Measurements from ENCODE around the gene TWF2.
A peak's percentile ranks its signal among the peaks of the same experiment; 100 is the strongest.
"Not testable (repeated sequence)": the region's sequence is repeated elsewhere in the genome, so short reads cannot be mapped to it uniquely, and the experiment has no call there.

Gene TWF2

GRCh38 chr3:52238761-52239701 is at the start of gene TWF2:
TWF2 (minus strand) TSS chr3:52239158; CDS start chr3:52239016, 142 bp downstream.
- H3K4me3 ChIP-seq (ENCODE audit: low read length) = peak within 1 kb of the TSS; percentile 87
- TF ChIP-seq CTCF (IDR thresholded peaks at IDR 0.05; ENCODE audit: low read depth, low read length) (peak; percentile 57), EZH2phosphoT487 (IDR thresholded peaks at IDR 0.05; ENCODE audit: low read depth) (no peak)
- 0 out of 2 replicates have a peak, but pooled peaks cover 4% of the 10 kb centered on the region for H3K9me3 ChIP-seq (ENCODE audit: insufficient read depth, low read length)
- H3K4me1 ChIP-seq (ENCODE audit: low read length) = peaks cover 33% of the 10 kb centered on the region
- H3K9ac ChIP-seq (ENCODE audit: low read length) = peak within 1 kb of the TSS; percentile 88
- H3K27me3 ChIP-seq (ENCODE audit: low read depth, low read length) = no peaks in the 10 kb centered on the region
- peaks cover 7% of the 10 kb centered on the region for H3K36me3 ChIP-seq (replicated peaks; ENCODE audit: low read depth, low read length)
- H3K79me2 ChIP-seq (ENCODE audit: low read length) = peaks cover 24% of the 10 kb centered on the region
- peak within 1 kb of the TSS; percentile 86 for H3K4me2 ChIP-seq (ENCODE audit: low read length)
- H2AFZ ChIP-seq (ENCODE audit: low read depth, low read length) = peak within 1 kb of the TSS; percentile 84
- H4K20me1 ChIP-seq (ENCODE audit: insufficient read depth, low read length) = no peaks in the 10 kb centered on the region
- H3K27ac ChIP-seq (ENCODE audit: low read length) = peak within 1 kb of the TSS; percentile 62

GRCh38 chr3:52288674-52289073 is 49.7 kb upstream of the TWF2 start:
- H3K79me2 ChIP-seq (ENCODE audit: low read length) = peaks cover 7% of the 10 kb centered on the region
- peak overlapping the region; percentile 3; the same call in 1 of the 2 replicates for H2AFZ ChIP-seq (ENCODE audit: low read depth, low read length)
- peak overlapping the region; percentile 94 for H3K4me2 ChIP-seq (ENCODE audit: low read length)
- no peaks in the 10 kb centered on the region for H3K27me3 ChIP-seq (ENCODE audit: low read depth, low read length)
- no peaks in the 10 kb centered on the region for H4K20me1 ChIP-seq (ENCODE audit: insufficient read depth, low read length)
- peaks cover 20% of the 10 kb centered on the region for H3K4me1 ChIP-seq (ENCODE audit: low read length)
- H3K4me3 ChIP-seq (ENCODE audit: low read length) = peak overlapping the region; percentile 79
- no peaks in the 10 kb centered on the region for H3K9me3 ChIP-seq (ENCODE audit: insufficient read depth, low read length)
- TF ChIP-seq EZH2phosphoT487 (IDR thresholded peaks at IDR 0.05; ENCODE audit: low read depth) (no peak), CTCF (IDR thresholded peaks at IDR 0.05; ENCODE audit: low read depth, low read length) (no peak)
- H3K36me3 ChIP-seq (replicated peaks; ENCODE audit: low read depth, low read length) = no peaks in the 10 kb centered on the region
- peak overlapping the region; percentile 83 for H3K9ac ChIP-seq (ENCODE audit: low read length)
- peak overlapping the region; percentile 4; the same call in 1 of the 2 replicates for H3K27ac ChIP-seq (ENCODE audit: low read length)

GRCh38 chr3:52286777-52287110 is 47.8 kb upstream of the TWF2 start:
- Histone ChIP-seq H3K27ac (ENCODE audit: low read length) (no peak overlapping the region), H3K79me2 (ENCODE audit: low read length) (peaks cover 7% of the 10 kb centered on the region), H4K20me1 (ENCODE audit: insufficient read depth, low read length) (no peaks in the 10 kb centered on the region), H3K4me3 (ENCODE audit: low read length) (peak overlapping the region; percentile 79), H2AFZ (ENCODE audit: low read depth, low read length) (no peak overlapping the region), H3K27me3 (ENCODE audit: low read depth, low read length) (no peaks in the 10 kb centered on the region), H3K36me3 (replicated peaks; ENCODE audit: low read depth, low read length) (no peaks in the 10 kb centered on the region), H3K9ac (ENCODE audit: low read length) (peak overlapping the region; percentile 83), H3K4me1 (ENCODE audit: low read length) (peaks cover 20% of the 10 kb centered on the region), H3K4me2 (ENCODE audit: low read length) (peak overlapping the region; percentile 94), H3K9me3 (ENCODE audit: insufficient read depth, low read length) (no peaks in the 10 kb centered on the region)
- no peak for TF ChIP-seq EZH2phosphoT487 (IDR thresholded peaks at IDR 0.05; ENCODE audit: low read depth)
- TF ChIP-seq CTCF (IDR thresholded peaks at IDR 0.05; ENCODE audit: low read depth, low read length) = no peak

- H3K9ac ChIP-seq (ENCODE audit: low read length); H3K27ac ChIP-seq (ENCODE audit: low read length); H3K36me3 ChIP-seq (replicated peaks; ENCODE audit: low read depth, low read length); H4K20me1 ChIP-seq (ENCODE audit: insufficient read depth, low read length); H3K4me2 ChIP-seq (ENCODE audit: low read length); H3K27me3 ChIP-seq (ENCODE audit: low read depth, low read length); H2AFZ ChIP-seq (ENCODE audit: low read depth, low read length); H3K9me3 ChIP-seq (ENCODE audit: insufficient read depth, low read length); H3K4me3 ChIP-seq (ENCODE audit: low read length): not testable (repeated sequence)
- peaks cover 13% of the 10 kb centered on the region for H3K79me2 ChIP-seq (ENCODE audit: low read length)
- H3K4me1 ChIP-seq (ENCODE audit: low read length) = peaks cover 28% of the 10 kb centered on the region
These were observed 45.1 kb upstream of the TWF2 start for GRCh38 chr3:52284051-52284450.

All from OCI-LY3 (cell line).